HCT116 (cell line): ENCODE data around the gene SLF1. TPM values are rescaled to one million over a fixed set of nuclear protein-coding genes. Genes with fewer than 3 reads are reported as not detected.

ENCODE experiments used
- ATAC-seq: fragments of 200-7000 bp; cut with Tn5 transposase; 2 replicates; pipeline ENCODE4 v1.9.1; 2020; ENCODE audit warnings: mild to moderate bottlenecking, moderate library complexity
- BruUV-seq: library from RNA; stranded (reverse); fragments of 400-500 nt; replicated peaks from 2 replicates; lab custom pipeline; 2021; lab: Mats Ljungman, UMichigan
- CTCF ChIA-PET: fragments of 300-600 bp; sonication (Branson Sonifier 250); formaldehyde crosslinking; loops from one replicate; lab custom pipeline; 2021; ENCODE audit warnings: antibody characterized with exemption; lab: Charles Lee
- POLR2A ChIA-PET: fragments of 300-600, 350-600 bp; sonication (Branson Sonifier 250); formaldehyde crosslinking; loops from one replicate; lab custom pipeline; 2021; ENCODE audit warnings: antibody characterized with exemption; lab: Charles Lee
- RAD21 ChIA-PET, 2 experiments: fragments of 300-600 bp; sonication (Branson Sonifier 250); formaldehyde crosslinking; loops; one replicate each; lab custom pipeline; 2023; ENCODE audit warnings: low total read pairs in 2 of 2; ENCODE audit not compliant: uncharacterized antibody in 2 of 2, unreplicated experiment in 2 of 2, low non-redundant PET in 1 of 2; lab: Charles Lee
- DNase-seq: peaks from one replicate; pipeline ENCODE4 v3.0.0-alpha.2; 2010; ENCODE audit warnings: low read depth, low spot score
- H2AFZ ChIP-seq: fragments of 200-600 bp; shearing (Covaris generic), sonication (generic); 2 replicates; pipeline ENCODE4 v1.6.1; 2017; ENCODE audit warnings: low read depth, mixed run types, mixed read lengths, antibody characterized with exemption, low read length; ENCODE audit not compliant: poor library complexity, severe bottlenecking
- H3K27ac ChIP-seq: 2 replicates; pipeline ENCODE4 v1.5.1; 2012; ENCODE audit warnings: low read depth, low read length
- H3K27me3 ChIP-seq: fragments of 200-600 bp; sonication (generic); 2 replicates; pipeline ENCODE4 v1.6.1; 2016; ENCODE audit warnings: mixed run types, low read length, mixed read lengths; ENCODE audit not compliant: insufficient read depth
- H3K36me3 ChIP-seq, 2 experiments: fragments of 200-500 bp in 1 of 2; fragments of 200-600 bp in 1 of 2; sonication (Bioruptor generic) in 1 of 2; sonication (generic) in 1 of 2; 2 replicates each; pipeline versions ENCODE4 v1.5.1 to v1.6.1; 2014 to 2016; ENCODE audit warnings: low read length in 2 of 2, inconsistent platforms in 1 of 2, mixed read lengths in 1 of 2, mixed run types in 1 of 2; ENCODE audit not compliant: insufficient read depth in 2 of 2, control insufficient read depth in 1 of 2
- H3K4me1 ChIP-seq, 2 experiments: fragments of 200-600 bp in 1 of 2; sonication (generic) in 1 of 2; 2 replicates each; pipeline versions ENCODE4 v1.5.1 to v1.6.1; 2012 to 2017; ENCODE audit warnings: low read length in 2 of 2, inconsistent platforms in 1 of 2, mild to moderate bottlenecking in 1 of 2, mixed read lengths in 1 of 2, mixed run types in 1 of 2, moderate library complexity in 1 of 2; ENCODE audit not compliant: insufficient read depth in 2 of 2, control insufficient read depth in 1 of 2
- H3K4me2 ChIP-seq: fragments of 200-600 bp; sonication (generic); 2 replicates; pipeline ENCODE4 v1.6.1; 2017; ENCODE audit warnings: mixed run types, low read length, mixed read lengths
- H3K4me3 ChIP-seq, 2 experiments: fragments of 200-600 bp in 1 of 2; sonication (generic) in 1 of 2; replicated peaks in 1 of 2; 2 replicates each; pipeline ENCODE4 v1.5.1; 2011 to 2016; ENCODE audit warnings: low read length in 2 of 2, control low read depth in 1 of 2, low read depth in 1 of 2, mild to moderate bottlenecking in 1 of 2, mixed read lengths in 1 of 2, mixed run types in 1 of 2
- H3K79me2 ChIP-seq: fragments of 200-600 bp; sonication (generic); 2 replicates; pipeline ENCODE4 v1.6.1; 2017; ENCODE audit warnings: mild to moderate bottlenecking, mixed run types, low read length, moderate library complexity, mixed read lengths; ENCODE audit not compliant: insufficient read depth
- H3K9ac ChIP-seq: fragments of 200-600 bp; sonication (generic); 2 replicates; pipeline ENCODE4 v1.6.1; 2016; ENCODE audit warnings: low read length, mixed read lengths
- H3K9me2 ChIP-seq: fragments of 200-600 bp; sonication (generic), shearing (Covaris generic); 2 replicates; pipeline ENCODE4 v1.6.1; 2017; ENCODE audit warnings: mixed run types, mild to moderate bottlenecking, moderate library complexity; ENCODE audit not compliant: insufficient read depth
- H3K9me3 ChIP-seq, 2 experiments: fragments of 200-500 bp in 1 of 2; fragments of 200-600 bp in 1 of 2; sonication (Bioruptor generic) in 1 of 2; sonication (generic) in 1 of 2; 2 replicates each; pipeline ENCODE4 v1.6.1; 2014 to 2017; ENCODE audit warnings: low read length in 2 of 2, mixed read lengths in 2 of 2, inconsistent platforms in 1 of 2, low read depth in 1 of 2, mild to moderate bottlenecking in 1 of 2, mixed run types in 1 of 2, moderate library complexity in 1 of 2; ENCODE audit not compliant: control insufficient read depth in 1 of 2, insufficient read depth in 1 of 2
- H4K20me1 ChIP-seq: fragments of 200-600 bp; sonication (generic), shearing (Covaris generic); 2 replicates; pipeline ENCODE4 v1.6.1; 2017; ENCODE audit warnings: mixed run types, mild to moderate bottlenecking, moderate library complexity; ENCODE audit not compliant: insufficient read depth
- CBX3 ChIP-seq: IDR thresholded peaks from 2 replicates; pipeline ENCODE4 v1.6.1; 2012; ENCODE audit warnings: low read depth
- CEBPB ChIP-seq: IDR thresholded peaks from 2 replicates; pipeline ENCODE4 v1.6.1; 2012; ENCODE audit warnings: low read depth
- FOSL1 ChIP-seq: IDR thresholded peaks from 2 replicates; pipeline ENCODE4 v1.6.1; 2012; ENCODE audit warnings: low read depth
- JUND ChIP-seq: IDR thresholded peaks from 2 replicates; pipeline ENCODE4 v1.6.1; 2012
- POLR2A ChIP-seq: IDR thresholded peaks from 2 replicates; pipeline ENCODE4 v1.7.0; 2011; ENCODE audit warnings: borderline replicate concordance; ENCODE audit not compliant: insufficient read depth, insufficient read length; ENCODE audit errors: extremely low read depth
- RAD21 ChIP-seq: IDR thresholded peaks from 2 replicates; pipeline ENCODE4 v1.6.1; 2012; ENCODE audit warnings: low read depth, mild to moderate bottlenecking
- SIN3A ChIP-seq: IDR thresholded peaks from 2 replicates; pipeline ENCODE4 v1.6.1; 2012; ENCODE audit warnings: low read depth
- SRF ChIP-seq: IDR thresholded peaks from 2 replicates; pipeline ENCODE4 v1.6.1; 2012; ENCODE audit warnings: low read depth
- ZFX ChIP-seq: fragments of 450-650 bp; IDR thresholded peaks from 2 replicates; pipeline ENCODE4 v1.6.1; 2017
- ZNF274 ChIP-seq: fragments of 200-500 bp; sonication (Bioruptor generic); IDR thresholded peaks from 2 replicates; pipeline ENCODE4 v1.6.1; 2014; ENCODE audit warnings: mild to moderate bottlenecking, low read depth, low read length, inconsistent platforms
- intact Hi-C: fragments of 100-400 bp; cut with micrococcal nuclease; formaldehyde crosslinking; loops from 2 replicates; pipeline ENCODE4 v1.10.0; 2022
- total RNA-seq: library from RNA; stranded (reverse); gene quantifications from one replicate; pipeline ENCODE4 v1.2.1, GENCODE V29; 2021; ENCODE audit not compliant: unreplicated experiment
- TF ChIP-seq, protein P1 (sequence below), 3 experiments: fragments of 200-600 bp in 1 of 3; sonication (generic) in 1 of 3; IDR thresholded peaks in 2 of 3; conservative IDR thresholded peaks in 1 of 3; 2 replicates each; pipeline ENCODE4 v1.5.1; 2012 to 2017; ENCODE audit warnings: low read depth in 2 of 3, low read length in 2 of 3, antibody characterized with exemption in 1 of 3, borderline replicate concordance in 1 of 3, control low read depth in 1 of 3, mild to moderate bottlenecking in 1 of 3, mixed read lengths in 1 of 3, mixed run types in 1 of 3, moderate library complexity in 1 of 3; ENCODE audit not compliant: insufficient read depth in 1 of 3

SLF1 gene
- total RNA-seq, 1 experiment from 2014 or later = 10.4 TPM

DNA sequence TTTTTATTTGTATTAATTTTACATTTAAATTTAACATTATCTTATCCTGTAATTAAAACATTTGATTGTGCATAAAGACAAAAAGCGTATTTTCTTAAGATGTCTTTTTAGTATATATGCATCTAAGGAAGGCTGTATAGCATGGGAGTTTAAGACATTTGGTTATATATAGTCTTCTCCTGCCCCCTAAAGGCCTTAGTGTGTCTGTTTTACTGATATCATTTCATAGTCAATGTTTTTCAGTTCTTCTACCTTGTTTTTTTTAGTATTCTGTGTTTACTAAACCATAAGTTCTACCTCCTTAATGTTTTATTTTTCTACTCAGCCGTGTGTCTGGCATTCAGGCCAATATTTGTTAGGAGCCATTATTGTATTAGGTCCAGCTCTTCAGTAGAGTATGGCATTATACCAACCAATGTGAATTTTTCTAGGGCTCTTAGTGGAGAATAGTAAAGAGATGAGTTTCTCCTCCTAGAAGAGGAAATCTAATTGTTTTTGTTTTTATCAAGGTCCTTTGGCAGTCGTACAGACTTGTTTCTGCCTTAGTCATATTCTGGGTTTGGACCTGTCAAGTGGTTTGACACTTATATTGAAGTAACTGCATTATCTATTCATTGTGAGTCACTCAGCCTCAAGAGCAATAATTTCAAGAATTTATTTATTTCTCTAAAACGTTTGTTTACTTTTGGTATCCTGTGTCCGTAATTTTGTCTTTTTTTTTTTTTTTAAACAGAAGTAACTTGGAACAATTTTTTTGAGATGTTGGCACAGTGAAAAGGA, 74.8 kb downstream of the SLF1 start:
- peak; percentile 63 for ATAC-seq
- TF ChIP-seq JUND (no peak), RAD21 (peak; percentile 52; the same call in 1 of the 2 replicates), POLR2A (no peak), CBX3 (no peak), ZNF274 (no peak), CEBPB (no peak), SRF (no peak), SIN3A (no peak), ZFX (no peak), FOSL1 (no peak)
- TF ChIP-seq, protein P1, sequence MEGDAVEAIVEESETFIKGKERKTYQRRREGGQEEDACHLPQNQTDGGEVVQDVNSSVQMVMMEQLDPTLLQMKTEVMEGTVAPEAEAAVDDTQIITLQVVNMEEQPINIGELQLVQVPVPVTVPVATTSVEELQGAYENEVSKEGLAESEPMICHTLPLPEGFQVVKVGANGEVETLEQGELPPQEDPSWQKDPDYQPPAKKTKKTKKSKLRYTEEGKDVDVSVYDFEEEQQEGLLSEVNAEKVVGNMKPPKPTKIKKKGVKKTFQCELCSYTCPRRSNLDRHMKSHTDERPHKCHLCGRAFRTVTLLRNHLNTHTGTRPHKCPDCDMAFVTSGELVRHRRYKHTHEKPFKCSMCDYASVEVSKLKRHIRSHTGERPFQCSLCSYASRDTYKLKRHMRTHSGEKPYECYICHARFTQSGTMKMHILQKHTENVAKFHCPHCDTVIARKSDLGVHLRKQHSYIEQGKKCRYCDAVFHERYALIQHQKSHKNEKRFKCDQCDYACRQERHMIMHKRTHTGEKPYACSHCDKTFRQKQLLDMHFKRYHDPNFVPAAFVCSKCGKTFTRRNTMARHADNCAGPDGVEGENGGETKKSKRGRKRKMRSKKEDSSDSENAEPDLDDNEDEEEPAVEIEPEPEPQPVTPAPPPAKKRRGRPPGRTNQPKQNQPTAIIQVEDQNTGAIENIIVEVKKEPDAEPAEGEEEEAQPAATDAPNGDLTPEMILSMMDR (IDR thresholded peaks at IDR 0.05 in 2 of 3, conservative IDR thresholded peaks at IDR 0.05 in 1 of 3; ENCODE audit: borderline replicate concordance in 1 of 3, insufficient read depth in 1 of 3, low read depth in 2 of 3, low read length in 2 of 3) = peak; percentile 18 to 48 (median 34); a peak in 3 of 6 replicates
- TF ChIP-seq, all 23 proteins: peak for 2
- Histone ChIP-seq H3K27ac (no peak overlapping the region), H3K4me3 (no peak overlapping the region), H3K79me2 (no peaks in the 10 kb centered on the region), H3K36me3 (no peaks in the 10 kb centered on the region), H2AFZ (no peak overlapping the region), H4K20me1 (no peaks in the 10 kb centered on the region), H3K27me3 (no peaks in the 10 kb centered on the region), H3K4me2 (no peak overlapping the region), H3K4me1 (no peaks in the 10 kb centered on the region), H3K9ac (no peak overlapping the region), H3K9me2 (no peaks in the 10 kb centered on the region), H3K9me3 (no peaks in the 10 kb centered on the region)
- BruUV-seq = no TSS peak
- intact Hi-C loops = loop anchor here (2.0 to 10.0 kb wide), 2 partner anchors 168 to 778 kb away; no protein-coding TSS in a partner anchor
- POLR2A ChIA-PET = no interaction called here
- RAD21 ChIA-PET = no interaction called here
- CTCF ChIA-PET = interaction anchor here (0.7 to 1.1 kb wide), 4 partner anchors 80 to 1095 kb away, joined by 3 to 5 read pairs (median 3); no protein-coding TSS in a partner anchor
- DNase-seq = peak; percentile 29
